ENCODE results near the gene EIF4H. TPM values are rescaled to one million over a fixed set of nuclear protein-coding genes. Genes with fewer than 3 reads are reported as not detected.
A peak's percentile ranks its signal among the peaks of the same experiment; 100 is the strongest.

The EIF4H gene
- polyA plus RNA-seq (286 to 340 TPM (median 339 TPM) in 3 replicates), polyA minus RNA-seq (206 to 254 TPM (median 244 TPM) in 3 replicates)
- polyA plus RNA-seq (2011; ENCODE audit: low read depth), result 371 TPM
- polyA plus RNA-seq (2011; cell fraction: cytosol; rRNA removed), result 261 and 298 TPM in 2 replicates
- 252 and 253 TPM in 2 replicates for polyA plus RNA-seq (2011; cell fraction: nucleus; rRNA removed)
- 242 and 328 TPM in 2 replicates for polyA plus RNA-seq (2012; ENCODE audit: low replicate concordance)
- 254 TPM for polyA minus RNA-seq (2011; cell fraction: cytosol; rRNA and poly(A)+ RNA removed)
- 113 and 156 TPM in 2 replicates for polyA minus RNA-seq (2011; cell fraction: nucleus; rRNA and poly(A)+ RNA removed)

DNA sequence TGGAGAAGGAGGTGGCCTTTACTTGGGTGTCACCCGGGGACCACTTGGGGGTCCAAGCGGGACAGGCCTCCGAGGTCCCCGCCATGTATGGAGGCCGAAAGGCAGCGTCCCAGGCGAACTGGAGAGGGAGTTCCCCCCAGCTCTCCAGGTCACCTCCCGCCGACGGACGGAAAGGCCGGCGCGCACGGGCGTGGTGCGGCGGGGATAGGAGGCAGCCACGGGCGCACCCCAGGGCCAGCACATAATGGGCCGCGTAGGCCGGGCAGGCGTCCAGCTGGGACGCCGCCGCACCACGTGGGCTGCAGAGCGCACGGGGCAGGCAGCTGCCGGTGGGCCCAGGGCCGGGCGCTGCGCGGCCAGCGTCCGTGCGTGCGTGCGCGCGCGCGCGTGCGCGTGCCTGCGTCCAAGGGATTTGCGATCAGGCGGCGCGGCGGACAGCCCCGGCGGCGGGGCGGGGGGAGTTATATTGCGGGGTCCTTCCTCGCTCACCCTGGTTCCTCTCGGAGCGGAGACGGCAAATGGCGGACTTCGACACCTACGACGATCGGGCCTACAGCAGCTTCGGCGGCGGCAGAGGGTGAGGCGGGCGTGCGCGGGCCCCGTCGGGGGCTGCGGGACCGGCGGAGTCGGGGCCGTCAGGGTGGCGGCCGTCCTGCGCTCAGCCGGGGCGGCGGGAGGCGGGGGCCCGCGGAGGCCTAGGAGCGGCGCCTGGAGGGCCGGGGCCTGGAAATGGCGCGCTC, at the start of gene EIF4H:
TSS of gene EIF4H (plus strand) at position 491 of the 740 bp plus-strand sequence. CDS start at position 519, 28 bp downstream.
- peak; percentile 49 for DNase-seq (ENCODE audit: low read depth, low spot score)
- peak within 1 kb of the TSS; percentile 61 for H2AFZ ChIP-seq (ENCODE audit: control insufficient read depth, low read length)

DNA sequence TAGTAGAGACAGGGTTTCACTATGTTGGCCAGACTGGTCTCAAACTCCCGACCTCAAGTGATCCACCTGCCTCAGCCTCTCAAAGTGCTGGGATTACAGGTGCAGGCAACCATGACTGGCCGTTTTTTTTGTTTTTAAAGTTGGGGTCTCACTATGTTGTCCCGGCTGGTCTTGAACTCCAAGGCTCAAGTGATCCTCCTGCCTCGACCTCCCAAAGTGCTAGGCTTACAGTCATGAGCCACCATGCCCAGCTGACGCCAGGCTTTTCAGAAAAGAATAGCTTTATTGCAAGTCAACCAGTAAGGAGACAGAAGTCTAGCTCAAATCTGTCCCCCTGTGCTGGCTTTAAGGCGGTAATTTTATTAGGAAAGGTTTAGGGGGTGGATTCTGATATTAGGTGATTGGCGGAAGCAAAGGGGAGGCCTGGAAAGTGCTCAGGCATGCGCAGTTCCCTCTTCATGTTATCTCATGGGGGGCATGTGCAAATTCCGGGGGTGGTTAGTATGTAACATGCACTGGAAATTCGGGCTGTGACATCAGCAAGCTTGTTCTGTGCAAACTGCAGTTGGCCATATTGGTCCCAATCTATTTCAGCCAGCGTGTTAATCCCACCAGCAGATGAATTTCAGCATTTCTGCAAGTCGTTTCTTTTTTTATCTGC, 47.8 kb upstream of the EIF4H start:
- Histone ChIP-seq H3K9me3 (ENCODE audit: control insufficient read depth, low read depth, low read length) (no peaks in the 10 kb centered on the region), H3K4me1 (ENCODE audit: control insufficient read depth, extremely low read depth, insufficient read depth, low read length) (no peaks in the 10 kb centered on the region), H2AFZ (ENCODE audit: control insufficient read depth, low read length) (no peak overlapping the region), H3K27me3 (ENCODE audit: control insufficient read depth, extremely low read depth, insufficient read depth, low read length) (no peaks in the 10 kb centered on the region), H3K4me3 (ENCODE audit: control insufficient read depth in 2 of 3, extremely low read depth in 1 of 3, insufficient read depth in 2 of 3, low read depth in 1 of 3, low read length in 3 of 3) (no peak overlapping the region), H3K27ac (ENCODE audit: control insufficient read depth, insufficient read depth, low read length) (no peak overlapping the region), H4K20me1 (ENCODE audit: control insufficient read depth, extremely low read depth, insufficient read depth, low read length) (no peaks in the 10 kb centered on the region), H3K79me2 (ENCODE audit: control insufficient read depth, insufficient read depth, low read length) (no peaks in the 10 kb centered on the region), H3K36me3 (ENCODE audit: control insufficient read depth in 2 of 2, extremely low read depth in 1 of 2, insufficient read depth in 2 of 2, low read length in 2 of 2) (peaks cover 0 to 5% of the 10 kb centered on the region in 2 experiments), H3K9me1 (ENCODE audit: control insufficient read depth, extremely low read depth, insufficient read depth, low read length) (no peaks in the 10 kb centered on the region), H3K9ac (ENCODE audit: control insufficient read depth, extremely low read depth, insufficient read depth, low read length) (no peak overlapping the region), H3K4me2 (ENCODE audit: control insufficient read depth, extremely low read depth, insufficient read depth, low read depth, low read length) (no peak overlapping the region)
- DNase-seq (ENCODE audit: low read depth, low spot score) (no peak), FAIRE-seq (no peak)
- dilution Hi-C loops (cut with MboI; ENCODE audit: extremely low pct_ligation_motif_present, low sequenced_read_pairs), result no loop called here
- TF ChIP-seq, protein P1, sequence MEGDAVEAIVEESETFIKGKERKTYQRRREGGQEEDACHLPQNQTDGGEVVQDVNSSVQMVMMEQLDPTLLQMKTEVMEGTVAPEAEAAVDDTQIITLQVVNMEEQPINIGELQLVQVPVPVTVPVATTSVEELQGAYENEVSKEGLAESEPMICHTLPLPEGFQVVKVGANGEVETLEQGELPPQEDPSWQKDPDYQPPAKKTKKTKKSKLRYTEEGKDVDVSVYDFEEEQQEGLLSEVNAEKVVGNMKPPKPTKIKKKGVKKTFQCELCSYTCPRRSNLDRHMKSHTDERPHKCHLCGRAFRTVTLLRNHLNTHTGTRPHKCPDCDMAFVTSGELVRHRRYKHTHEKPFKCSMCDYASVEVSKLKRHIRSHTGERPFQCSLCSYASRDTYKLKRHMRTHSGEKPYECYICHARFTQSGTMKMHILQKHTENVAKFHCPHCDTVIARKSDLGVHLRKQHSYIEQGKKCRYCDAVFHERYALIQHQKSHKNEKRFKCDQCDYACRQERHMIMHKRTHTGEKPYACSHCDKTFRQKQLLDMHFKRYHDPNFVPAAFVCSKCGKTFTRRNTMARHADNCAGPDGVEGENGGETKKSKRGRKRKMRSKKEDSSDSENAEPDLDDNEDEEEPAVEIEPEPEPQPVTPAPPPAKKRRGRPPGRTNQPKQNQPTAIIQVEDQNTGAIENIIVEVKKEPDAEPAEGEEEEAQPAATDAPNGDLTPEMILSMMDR (optimal IDR thresholded peaks at IDR 0.05 in 1 of 3, IDR thresholded peaks at IDR 0.05 in 1 of 3, conservative IDR thresholded peaks at IDR 0.05 in 1 of 3; ENCODE audit: extremely low read depth in 1 of 3, insufficient read depth in 2 of 3, low read length in 3 of 3), result no peak
- no peak for TF ChIP-seq EZH2 (IDR thresholded peaks at IDR 0.05; ENCODE audit: low read length)

More for the DNA sequence above, at the start of gene EIF4H:
- peaks cover 2 to 17% of the 10 kb centered on the region in 2 experiments for H3K36me3 ChIP-seq (ENCODE audit: control insufficient read depth in 2 of 2, extremely low read depth in 1 of 2, insufficient read depth in 2 of 2, low read length in 2 of 2)
- H3K4me2 ChIP-seq (ENCODE audit: control insufficient read depth, extremely low read depth, insufficient read depth, low read depth, low read length), result peak within 1 kb of the TSS; percentile 98
- TF ChIP-seq, protein P1 (optimal IDR thresholded peaks at IDR 0.05 in 1 of 3, IDR thresholded peaks at IDR 0.05 in 1 of 3, conservative IDR thresholded peaks at IDR 0.05 in 1 of 3; ENCODE audit: extremely low read depth in 1 of 3, insufficient read depth in 2 of 3, low read length in 3 of 3), result no peak
- no peak for TF ChIP-seq EZH2 (IDR thresholded peaks at IDR 0.05; ENCODE audit: low read length)
- peak within 1 kb of the TSS; percentile 94 for H3K9ac ChIP-seq (ENCODE audit: control insufficient read depth, extremely low read depth, insufficient read depth, low read length)
- no peaks in the 10 kb centered on the region for H3K9me3 ChIP-seq (ENCODE audit: control insufficient read depth, low read depth, low read length)
- dilution Hi-C loops (cut with MboI; ENCODE audit: extremely low pct_ligation_motif_present, low sequenced_read_pairs), result no loop called here
- H3K79me2 ChIP-seq (ENCODE audit: control insufficient read depth, insufficient read depth, low read length), result peaks cover 48% of the 10 kb centered on the region
- peaks cover 42% of the 10 kb centered on the region for H3K4me1 ChIP-seq (ENCODE audit: control insufficient read depth, extremely low read depth, insufficient read depth, low read length)
- peaks cover 18% of the 10 kb centered on the region for H4K20me1 ChIP-seq (ENCODE audit: control insufficient read depth, extremely low read depth, insufficient read depth, low read length)
- no peaks in the 10 kb centered on the region for H3K27me3 ChIP-seq (ENCODE audit: control insufficient read depth, extremely low read depth, insufficient read depth, low read length)
- no peak for FAIRE-seq
- H3K27ac ChIP-seq (ENCODE audit: control insufficient read depth, insufficient read depth, low read length), result peak within 1 kb of the TSS; percentile 88
- H3K9me1 ChIP-seq (ENCODE audit: control insufficient read depth, extremely low read depth, insufficient read depth, low read length), result peaks cover 4% of the 10 kb centered on the region
- H3K4me3 ChIP-seq (ENCODE audit: control insufficient read depth in 2 of 3, extremely low read depth in 1 of 3, insufficient read depth in 2 of 3, low read depth in 1 of 3, low read length in 3 of 3), result peak within 1 kb of the TSS; percentile 67 to 96 (median 93)

Measured in keratinocyte (primary cell).